GM15510 (cell line): Measurements from ENCODE around the gene OR52K1.

Source experiments
- POLR2A ChIP-seq: IDR thresholded peaks from 3 replicates; pipeline ENCODE4 v1.6.1; 2011; ENCODE audit warnings: borderline replicate concordance; ENCODE audit not compliant: insufficient read length; ENCODE audit errors: extremely low read depth

OR52K1 gene

GRCh38 chr11:4522752-4523151, 40.3 kb downstream of the OR52K1 start:
- TF ChIP-seq POLR2A, result no peak

GRCh38 chr11:4523666-4524065, 41.2 kb downstream of the OR52K1 start:
- no peak for TF ChIP-seq POLR2A

DNA sequence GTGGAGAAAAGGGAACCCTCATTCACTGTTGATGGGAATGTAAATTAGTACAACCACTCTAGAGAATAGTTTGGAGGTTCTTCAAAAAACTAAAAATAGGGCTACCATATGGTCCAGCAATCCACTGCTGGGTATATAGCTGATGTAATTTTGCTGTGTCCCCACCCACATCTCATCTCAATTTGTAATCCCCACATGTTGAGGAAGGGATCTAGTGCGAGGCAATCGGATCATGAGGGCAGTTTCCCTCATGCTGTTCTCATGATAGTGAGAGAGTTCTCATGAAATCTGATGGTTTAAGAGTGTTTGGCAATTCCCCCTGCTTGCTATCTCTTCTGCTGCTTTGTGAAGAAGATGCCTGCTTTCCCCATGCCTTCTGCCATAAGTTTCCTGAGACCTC, 45.5 kb downstream of the OR52K1 start:
- TF ChIP-seq POLR2A, result no peak

DNA sequence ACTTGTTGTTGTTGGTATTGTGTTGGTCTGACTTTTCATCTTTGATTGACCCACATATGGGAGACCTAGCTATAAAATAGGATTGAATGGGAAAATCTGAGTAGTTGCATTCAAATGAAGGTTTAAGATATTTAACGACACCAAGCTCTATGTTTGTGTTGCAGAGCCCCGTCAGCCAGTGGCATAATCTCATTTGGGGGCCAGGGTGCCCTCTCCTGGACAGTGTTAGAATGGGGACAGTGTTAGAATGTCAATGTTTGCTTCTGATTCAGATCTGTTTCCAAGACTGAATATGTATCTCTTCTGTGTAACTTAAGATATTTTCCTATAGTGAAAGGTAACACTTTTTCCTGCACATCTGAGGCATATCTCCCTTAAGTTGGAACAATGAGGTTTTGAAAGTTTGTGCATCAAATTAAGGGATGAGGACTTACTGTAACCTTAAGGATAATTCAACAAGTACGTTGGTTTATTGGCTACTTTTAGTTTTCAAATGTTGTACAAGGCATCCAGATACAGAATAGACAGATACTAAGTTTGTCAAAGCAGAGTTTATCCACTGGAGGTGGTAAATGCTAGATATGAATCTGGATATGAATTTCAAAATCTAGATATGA, 57.3 kb downstream of the OR52K1 start:
- TF ChIP-seq POLR2A, result no peak

- TF ChIP-seq POLR2A, result no peak
Observed at GRCh38 chr11:4541071-4541470, 58.6 kb downstream of the OR52K1 start.
